GM23338 (cell line): ENCODE data around the gene MRPS6. TPM values are rescaled to one million over a fixed set of nuclear protein-coding genes. Genes with fewer than 3 reads are reported as not detected.

Experiments used
- ATAC-seq: fragments of 200-7000 bp; cut with Tn5 transposase; 3 replicates; pipeline ENCODE4 v1.9.1; 2020
- DNase-seq: peaks from one replicate; pipeline ENCODE4 v3.0.0-alpha.2; 2015; ENCODE audit warnings: low spot score
- H2AFZ ChIP-seq: fragments of 200-600 bp; sonication (generic); 2 replicates; pipeline ENCODE4 v1.8.0; 2016; ENCODE audit warnings: antibody characterized with exemption, mild to moderate bottlenecking, moderate library complexity
- H3F3A ChIP-seq: fragments of 200-600 bp; sonication (generic); replicated peaks from 2 replicates; pipeline ENCODE4 v1.8.0; 2017; ENCODE audit warnings: antibody characterized with exemption, mixed run types, low read depth
- H3K27ac ChIP-seq: fragments of 200-600 bp; sonication (generic); 2 replicates; pipeline ENCODE4 v1.6.1; 2016; ENCODE audit warnings: low read depth
- H3K27me3 ChIP-seq: fragments of 200-600 bp; sonication (generic); 2 replicates; pipeline ENCODE4 v1.8.0; 2016; ENCODE audit warnings: mild to moderate bottlenecking, mixed run types, moderate library complexity; ENCODE audit not compliant: insufficient read depth
- H3K36me3 ChIP-seq: fragments of 200-600 bp; sonication (generic); 2 replicates; pipeline ENCODE4 v1.8.0; 2016; ENCODE audit warnings: mild to moderate bottlenecking; ENCODE audit not compliant: insufficient read depth
- H3K4me1 ChIP-seq: fragments of 200-600 bp; sonication (generic); 2 replicates; pipeline ENCODE4 v1.8.0; 2016; ENCODE audit warnings: mild to moderate bottlenecking, moderate library complexity; ENCODE audit not compliant: insufficient read depth
- H3K4me2 ChIP-seq: fragments of 200-600 bp; sonication (generic); 2 replicates; pipeline ENCODE4 v1.7.1; 2017; ENCODE audit warnings: mixed run types
- H3K4me3 ChIP-seq: fragments of 200-600 bp; sonication (generic); 2 replicates; pipeline ENCODE4 v1.6.1; 2016; ENCODE audit warnings: mixed run types
- H3K79me2 ChIP-seq: fragments of 200-600 bp; sonication (generic); replicated peaks from 2 replicates; pipeline ENCODE4 v1.8.0; 2017; ENCODE audit warnings: mild to moderate bottlenecking; ENCODE audit not compliant: insufficient read depth
- H3K9me2 ChIP-seq: fragments of 200-600 bp; sonication (generic); 2 replicates; pipeline ENCODE4 v1.8.0; 2017; ENCODE audit not compliant: insufficient read depth
- H4K20me1 ChIP-seq: fragments of 200-600 bp; sonication (generic); replicated peaks from 2 replicates; pipeline ENCODE4 v1.8.0; 2017; ENCODE audit warnings: mild to moderate bottlenecking; ENCODE audit not compliant: insufficient read depth
- H3K27ac Mint-ChIP-seq: 2 replicates; pipeline ENCODE4 v1.8.0; 2020; ENCODE audit warnings: inconsistent platforms, mild to moderate bottlenecking, moderate library complexity, mixed read lengths
- H3K27me3 Mint-ChIP-seq: 3 replicates; pipeline ENCODE4 v1.8.0; 2022; ENCODE audit warnings: low read depth, mild to moderate bottlenecking, moderate library complexity, mixed read lengths, inconsistent platforms; ENCODE audit not compliant: insufficient read depth, poor library complexity
- H3K36me3 Mint-ChIP-seq: 3 replicates; pipeline ENCODE4 v1.8.0; 2021; ENCODE audit warnings: low read depth, mild to moderate bottlenecking, inconsistent platforms, moderate library complexity, mixed read lengths
- H3K4me1 Mint-ChIP-seq: 3 replicates; pipeline ENCODE4 v1.8.0; 2020; ENCODE audit warnings: mild to moderate bottlenecking, inconsistent platforms, mixed read lengths
- H3K4me3 Mint-ChIP-seq: 3 replicates; pipeline ENCODE4 v1.8.0; 2021; ENCODE audit warnings: moderate library complexity, mild to moderate bottlenecking, inconsistent platforms, mixed read lengths
- H3K9me3 Mint-ChIP-seq: 3 replicates; pipeline ENCODE4 v1.8.0; 2020; ENCODE audit warnings: moderate library complexity, mild to moderate bottlenecking, inconsistent platforms, mixed read lengths
- CREB1 ChIP-seq: fragments of 250-450 bp; sonication (Bioruptor Pico); IDR thresholded peaks from 2 replicates; pipeline ENCODE4 v1.5.0; 2020; ENCODE audit warnings: low read depth, mild to moderate bottlenecking, moderate library complexity
- EZH2 ChIP-seq: fragments of 200-600 bp; sonication (generic); IDR thresholded peaks from one replicate; pipeline ENCODE4 v1.8.0; 2017; ENCODE audit warnings: antibody characterized with exemption, mild to moderate bottlenecking, low read depth; ENCODE audit not compliant: unreplicated experiment
- EZH2phosphoT487 ChIP-seq: fragments of 200-600 bp; sonication (generic); IDR thresholded peaks from one replicate; pipeline ENCODE4 v1.8.1; 2018; ENCODE audit warnings: antibody characterized with exemption; ENCODE audit not compliant: unreplicated experiment
- JUNB ChIP-seq: IDR thresholded peaks from one replicate; pipeline ENCODE4 v1.6.1; 2016; ENCODE audit warnings: antibody characterized with exemption; ENCODE audit not compliant: unreplicated experiment
- NANOG ChIP-seq: IDR thresholded peaks from 2 replicates; pipeline ENCODE4 v1.6.1; 2016; ENCODE audit warnings: antibody characterized with exemption, borderline replicate concordance
- POLR2AphosphoS5 ChIP-seq: IDR thresholded peaks from 2 replicates; pipeline ENCODE4 v1.6.1; 2016; ENCODE audit warnings: antibody characterized with exemption, low read depth
- STAT1 ChIP-seq: IDR thresholded peaks from one replicate; pipeline ENCODE4 v1.6.1; 2016; ENCODE audit warnings: antibody characterized with exemption; ENCODE audit not compliant: unreplicated experiment
- ZNF114 ChIP-seq: fragments of 250-450 bp; sonication (Bioruptor Pico); IDR thresholded peaks from 2 replicates; pipeline ENCODE4 v1.5.0; 2020; ENCODE audit warnings: mild to moderate bottlenecking, moderate library complexity
- ZNF331 ChIP-seq: fragments of 250-450 bp; sonication (Bioruptor Pico); IDR thresholded peaks from 2 replicates; pipeline ENCODE4 v1.5.0; 2020; ENCODE audit warnings: low read depth, mild to moderate bottlenecking, moderate library complexity
- polyA plus RNA-seq: library from polyadenylated mRNA; unstranded; fragments of >200 nt; fragmentation: Nextera tagmentation; extraction: Ambion mirVana; gene quantifications from 2 replicates; pipeline ENCODE4 v1.2.1, GENCODE V29; 2016
- total RNA-seq: library from RNA; depleted of rRNA; stranded (reverse); fragments of >200 nt; shearing (Covaris generic); gene quantifications from 2 replicates; pipeline ENCODE4 v1.2.3, GENCODE V29; 2014
- TF ChIP-seq, protein P1 (sequence below), 2 experiments: fragments of 200-600 bp in 1 of 2; sonication (generic) in 1 of 2; conservative IDR thresholded peaks; 2 replicates each; pipeline versions ENCODE4 v1.5.1 to v1.6.1; 2016 to 2017; ENCODE audit warnings: antibody characterized with exemption in 2 of 2, low read depth in 2 of 2, mild to moderate bottlenecking in 2 of 2, moderate library complexity in 1 of 2
- TF ChIP-seq, protein P2 (sequence below): IDR thresholded peaks from 2 replicates; pipeline ENCODE4 v1.6.1; 2016; ENCODE audit warnings: antibody characterized with exemption
- TF ChIP-seq, protein P3 (sequence below): IDR thresholded peaks from one replicate; pipeline ENCODE4 v1.6.1; 2018; ENCODE audit warnings: antibody characterized with exemption; ENCODE audit not compliant: unreplicated experiment
- TF ChIP-seq, protein P4 (sequence below): fragments of 250-450 bp; sonication (Bioruptor Pico); IDR thresholded peaks from 2 replicates; pipeline ENCODE4 v1.5.0; 2020; ENCODE audit warnings: mild to moderate bottlenecking, moderate library complexity

Gene MRPS6
- total and polyA plus RNA-seq, 2 experiments from 2014 or later, result 80.5 to 242 TPM

DNA sequence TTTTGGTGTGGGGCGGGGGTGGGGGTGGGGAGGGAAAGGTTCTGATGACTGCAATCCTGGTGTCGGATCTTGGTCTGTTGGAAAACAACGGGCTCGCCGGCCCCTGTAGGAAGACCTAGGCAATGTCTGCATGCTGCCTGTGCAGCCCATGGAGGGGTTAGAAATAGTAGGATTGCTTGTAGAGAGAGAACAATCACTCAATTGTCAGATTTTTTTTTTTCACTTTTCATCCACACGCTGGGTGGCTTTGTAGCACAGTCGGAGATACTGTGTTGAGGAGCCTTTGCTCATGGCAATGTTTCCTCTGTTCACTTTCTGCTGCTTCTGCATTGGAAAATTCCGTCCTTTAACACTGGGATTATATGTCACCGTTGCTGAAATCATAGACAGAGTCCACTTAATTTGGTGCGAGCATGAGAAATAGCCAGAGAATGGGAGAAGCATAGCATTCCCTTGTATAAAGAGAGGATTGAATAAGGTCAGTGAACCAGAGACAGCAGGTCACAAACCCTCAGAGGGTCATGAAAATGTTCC lies 107.5 kb downstream of the MRPS6 start:
- H3K9me3 Mint-ChIP-seq, result no peaks in the 10 kb centered on the region
- Histone ChIP-seq H2AFZ (no peak overlapping the region), H3F3A (0 out of 2 replicates have a peak, but pooled peaks cover 3% of the 10 kb centered on the region), H3K79me2 (no peaks in the 10 kb centered on the region), H3K4me1 (peaks cover 31% of the 10 kb centered on the region), H3K27me3 (peaks cover 42% of the 10 kb centered on the region), H3K36me3 (no peaks in the 10 kb centered on the region), H3K9me2 (0 out of 2 replicates have a peak, but pooled peaks cover 3% of the 10 kb centered on the region), H4K20me1 (no peaks in the 10 kb centered on the region), H3K4me2 (peak overlapping the region; percentile 58), H3K4me3 (peak overlapping the region; percentile 28; the same call in 1 of the 2 replicates), H3K27ac (no peak overlapping the region)
- H3K27ac Mint-ChIP-seq, result no peak overlapping the region
- H3K36me3 Mint-ChIP-seq, result no peaks in the 10 kb centered on the region
- H3K4me3 Mint-ChIP-seq, result peak overlapping the region; percentile 41; the same call in 2 of the 3 replicates
- DNase-seq, result peak; percentile 36
- ATAC-seq, result peak; percentile 59
- peaks cover 15% of the 10 kb centered on the region for H3K27me3 Mint-ChIP-seq
- TF ChIP-seq POLR2AphosphoS5, result no peak
- TF ChIP-seq, protein P1, sequence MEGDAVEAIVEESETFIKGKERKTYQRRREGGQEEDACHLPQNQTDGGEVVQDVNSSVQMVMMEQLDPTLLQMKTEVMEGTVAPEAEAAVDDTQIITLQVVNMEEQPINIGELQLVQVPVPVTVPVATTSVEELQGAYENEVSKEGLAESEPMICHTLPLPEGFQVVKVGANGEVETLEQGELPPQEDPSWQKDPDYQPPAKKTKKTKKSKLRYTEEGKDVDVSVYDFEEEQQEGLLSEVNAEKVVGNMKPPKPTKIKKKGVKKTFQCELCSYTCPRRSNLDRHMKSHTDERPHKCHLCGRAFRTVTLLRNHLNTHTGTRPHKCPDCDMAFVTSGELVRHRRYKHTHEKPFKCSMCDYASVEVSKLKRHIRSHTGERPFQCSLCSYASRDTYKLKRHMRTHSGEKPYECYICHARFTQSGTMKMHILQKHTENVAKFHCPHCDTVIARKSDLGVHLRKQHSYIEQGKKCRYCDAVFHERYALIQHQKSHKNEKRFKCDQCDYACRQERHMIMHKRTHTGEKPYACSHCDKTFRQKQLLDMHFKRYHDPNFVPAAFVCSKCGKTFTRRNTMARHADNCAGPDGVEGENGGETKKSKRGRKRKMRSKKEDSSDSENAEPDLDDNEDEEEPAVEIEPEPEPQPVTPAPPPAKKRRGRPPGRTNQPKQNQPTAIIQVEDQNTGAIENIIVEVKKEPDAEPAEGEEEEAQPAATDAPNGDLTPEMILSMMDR (conservative IDR thresholded peaks at IDR 0.05; ENCODE audit: low read depth in 2 of 2), result no peak
- no peak for TF ChIP-seq EZH2
- TF ChIP-seq, protein P2, sequence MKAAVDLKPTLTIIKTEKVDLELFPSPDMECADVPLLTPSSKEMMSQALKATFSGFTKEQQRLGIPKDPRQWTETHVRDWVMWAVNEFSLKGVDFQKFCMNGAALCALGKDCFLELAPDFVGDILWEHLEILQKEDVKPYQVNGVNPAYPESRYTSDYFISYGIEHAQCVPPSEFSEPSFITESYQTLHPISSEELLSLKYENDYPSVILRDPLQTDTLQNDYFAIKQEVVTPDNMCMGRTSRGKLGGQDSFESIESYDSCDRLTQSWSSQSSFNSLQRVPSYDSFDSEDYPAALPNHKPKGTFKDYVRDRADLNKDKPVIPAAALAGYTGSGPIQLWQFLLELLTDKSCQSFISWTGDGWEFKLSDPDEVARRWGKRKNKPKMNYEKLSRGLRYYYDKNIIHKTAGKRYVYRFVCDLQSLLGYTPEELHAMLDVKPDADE, result no peak
- no peak for TF ChIP-seq JUNB
- TF ChIP-seq, protein P3, sequence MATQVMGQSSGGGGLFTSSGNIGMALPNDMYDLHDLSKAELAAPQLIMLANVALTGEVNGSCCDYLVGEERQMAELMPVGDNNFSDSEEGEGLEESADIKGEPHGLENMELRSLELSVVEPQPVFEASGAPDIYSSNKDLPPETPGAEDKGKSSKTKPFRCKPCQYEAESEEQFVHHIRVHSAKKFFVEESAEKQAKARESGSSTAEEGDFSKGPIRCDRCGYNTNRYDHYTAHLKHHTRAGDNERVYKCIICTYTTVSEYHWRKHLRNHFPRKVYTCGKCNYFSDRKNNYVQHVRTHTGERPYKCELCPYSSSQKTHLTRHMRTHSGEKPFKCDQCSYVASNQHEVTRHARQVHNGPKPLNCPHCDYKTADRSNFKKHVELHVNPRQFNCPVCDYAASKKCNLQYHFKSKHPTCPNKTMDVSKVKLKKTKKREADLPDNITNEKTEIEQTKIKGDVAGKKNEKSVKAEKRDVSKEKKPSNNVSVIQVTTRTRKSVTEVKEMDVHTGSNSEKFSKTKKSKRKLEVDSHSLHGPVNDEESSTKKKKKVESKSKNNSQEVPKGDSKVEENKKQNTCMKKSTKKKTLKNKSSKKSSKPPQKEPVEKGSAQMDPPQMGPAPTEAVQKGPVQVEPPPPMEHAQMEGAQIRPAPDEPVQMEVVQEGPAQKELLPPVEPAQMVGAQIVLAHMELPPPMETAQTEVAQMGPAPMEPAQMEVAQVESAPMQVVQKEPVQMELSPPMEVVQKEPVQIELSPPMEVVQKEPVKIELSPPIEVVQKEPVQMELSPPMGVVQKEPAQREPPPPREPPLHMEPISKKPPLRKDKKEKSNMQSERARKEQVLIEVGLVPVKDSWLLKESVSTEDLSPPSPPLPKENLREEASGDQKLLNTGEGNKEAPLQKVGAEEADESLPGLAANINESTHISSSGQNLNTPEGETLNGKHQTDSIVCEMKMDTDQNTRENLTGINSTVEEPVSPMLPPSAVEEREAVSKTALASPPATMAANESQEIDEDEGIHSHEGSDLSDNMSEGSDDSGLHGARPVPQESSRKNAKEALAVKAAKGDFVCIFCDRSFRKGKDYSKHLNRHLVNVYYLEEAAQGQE, result no peak
- no peak for TF ChIP-seq NANOG
- TF ChIP-seq EZH2phosphoT487, result no peak
- TF ChIP-seq, protein P4, sequence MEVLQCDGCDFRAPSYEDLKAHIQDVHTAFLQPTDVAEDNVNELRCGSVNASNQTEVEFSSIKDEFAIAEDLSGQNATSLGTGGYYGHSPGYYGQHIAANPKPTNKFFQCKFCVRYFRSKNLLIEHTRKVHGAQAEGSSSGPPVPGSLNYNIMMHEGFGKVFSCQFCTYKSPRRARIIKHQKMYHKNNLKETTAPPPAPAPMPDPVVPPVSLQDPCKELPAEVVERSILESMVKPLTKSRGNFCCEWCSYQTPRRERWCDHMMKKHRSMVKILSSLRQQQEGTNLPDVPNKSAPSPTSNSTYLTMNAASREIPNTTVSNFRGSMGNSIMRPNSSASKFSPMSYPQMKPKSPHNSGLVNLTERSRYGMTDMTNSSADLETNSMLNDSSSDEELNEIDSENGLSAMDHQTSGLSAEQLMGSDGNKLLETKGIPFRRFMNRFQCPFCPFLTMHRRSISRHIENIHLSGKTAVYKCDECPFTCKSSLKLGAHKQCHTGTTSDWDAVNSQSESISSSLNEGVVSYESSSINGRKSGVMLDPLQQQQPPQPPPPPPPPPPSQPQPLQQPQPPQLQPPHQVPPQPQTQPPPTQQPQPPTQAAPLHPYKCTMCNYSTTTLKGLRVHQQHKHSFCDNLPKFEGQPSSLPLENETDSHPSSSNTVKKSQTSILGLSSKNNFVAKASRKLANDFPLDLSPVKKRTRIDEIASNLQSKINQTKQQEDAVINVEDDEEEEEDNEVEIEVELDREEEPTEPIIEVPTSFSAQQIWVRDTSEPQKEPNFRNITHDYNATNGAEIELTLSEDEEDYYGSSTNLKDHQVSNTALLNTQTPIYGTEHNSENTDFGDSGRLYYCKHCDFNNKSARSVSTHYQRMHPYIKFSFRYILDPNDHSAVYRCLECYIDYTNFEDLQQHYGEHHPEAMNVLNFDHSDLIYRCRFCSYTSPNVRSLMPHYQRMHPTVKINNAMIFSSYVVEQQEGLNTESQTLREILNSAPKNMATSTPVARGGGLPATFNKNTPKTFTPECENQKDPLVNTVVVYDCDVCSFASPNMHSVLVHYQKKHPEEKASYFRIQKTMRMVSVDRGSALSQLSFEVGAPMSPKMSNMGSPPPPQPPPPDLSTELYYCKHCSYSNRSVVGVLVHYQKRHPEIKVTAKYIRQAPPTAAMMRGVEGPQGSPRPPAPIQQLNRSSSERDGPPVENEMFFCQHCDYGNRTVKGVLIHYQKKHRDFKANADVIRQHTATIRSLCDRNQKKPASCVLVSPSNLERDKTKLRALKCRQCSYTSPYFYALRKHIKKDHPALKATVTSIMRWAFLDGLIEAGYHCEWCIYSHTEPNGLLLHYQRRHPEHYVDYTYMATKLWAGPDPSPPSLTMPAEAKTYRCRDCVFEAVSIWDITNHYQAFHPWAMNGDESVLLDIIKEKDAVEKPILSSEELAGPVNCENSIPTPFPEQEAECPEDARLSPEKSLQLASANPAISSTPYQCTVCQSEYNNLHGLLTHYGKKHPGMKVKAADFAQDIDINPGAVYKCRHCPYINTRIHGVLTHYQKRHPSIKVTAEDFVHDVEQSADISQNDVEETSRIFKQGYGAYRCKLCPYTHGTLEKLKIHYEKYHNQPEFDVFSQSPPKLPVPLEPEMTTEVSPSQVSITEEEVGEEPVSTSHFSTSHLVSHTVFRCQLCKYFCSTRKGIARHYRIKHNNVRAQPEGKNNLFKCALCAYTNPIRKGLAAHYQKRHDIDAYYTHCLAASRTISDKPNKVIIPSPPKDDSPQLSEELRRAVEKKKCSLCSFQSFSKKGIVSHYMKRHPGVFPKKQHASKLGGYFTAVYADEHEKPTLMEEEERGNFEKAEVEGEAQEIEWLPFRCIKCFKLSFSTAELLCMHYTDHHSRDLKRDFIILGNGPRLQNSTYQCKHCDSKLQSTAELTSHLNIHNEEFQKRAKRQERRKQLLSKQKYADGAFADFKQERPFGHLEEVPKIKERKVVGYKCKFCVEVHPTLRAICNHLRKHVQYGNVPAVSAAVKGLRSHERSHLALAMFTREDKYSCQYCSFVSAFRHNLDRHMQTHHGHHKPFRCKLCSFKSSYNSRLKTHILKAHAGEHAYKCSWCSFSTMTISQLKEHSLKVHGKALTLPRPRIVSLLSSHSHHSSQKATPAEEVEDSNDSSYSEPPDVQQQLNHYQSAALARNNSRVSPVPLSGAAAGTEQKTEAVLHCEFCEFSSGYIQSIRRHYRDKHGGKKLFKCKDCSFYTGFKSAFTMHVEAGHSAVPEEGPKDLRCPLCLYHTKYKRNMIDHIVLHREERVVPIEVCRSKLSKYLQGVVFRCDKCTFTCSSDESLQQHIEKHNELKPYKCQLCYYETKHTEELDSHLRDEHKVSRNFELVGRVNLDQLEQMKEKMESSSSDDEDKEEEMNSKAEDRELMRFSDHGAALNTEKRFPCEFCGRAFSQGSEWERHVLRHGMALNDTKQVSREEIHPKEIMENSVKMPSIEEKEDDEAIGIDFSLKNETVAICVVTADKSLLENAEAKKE (CRISPR knock-in tag), result no peak
- no peak for TF ChIP-seq ZNF114 (CRISPR knock-in tag)
- no peak for TF ChIP-seq ZNF331 (CRISPR knock-in tag)
- TF ChIP-seq STAT1, result no peak
- TF ChIP-seq CREB1 (CRISPR knock-in tag), result no peak
- H3K4me1 Mint-ChIP-seq, result peaks cover 34% of the 10 kb centered on the region
